GM12878 (cell line): ENCODE data around the gene PAOX.

ENCODE experiments used
- POLR2A ChIP-seq: IDR thresholded peaks from 2 replicates; pipeline ENCODE4 v1.6.1; 2011; ENCODE audit warnings: low read depth, mild to moderate bottlenecking, low read length
- RAD51 ChIP-seq: fragments of 450-650 bp; IDR thresholded peaks from 2 replicates; pipeline ENCODE4 v1.6.1; 2016; ENCODE audit warnings: moderate library complexity, mild to moderate bottlenecking, inconsistent platforms
- SIN3A ChIP-seq: IDR thresholded peaks from 2 replicates; pipeline ENCODE4 v1.6.1; 2012; ENCODE audit warnings: low read depth, low read length, improper control_type of control experiment
- SMC3 ChIP-seq: IDR thresholded peaks from 2 replicates; pipeline ENCODE4 v1.6.1; 2011; ENCODE audit warnings: low read length, improper control_type of control experiment, borderline replicate concordance
- YY1 ChIP-seq: IDR thresholded peaks from 2 replicates; pipeline ENCODE4 v1.6.1; 2011; ENCODE audit warnings: low read depth, mild to moderate bottlenecking, low read length
- TF ChIP-seq, protein P1 (sequence below): fragments of 450-650 bp; formaldehyde crosslinking; IDR thresholded peaks from 2 replicates; pipeline ENCODE4 v1.4.0; 2022; ENCODE audit warnings: mild to moderate bottlenecking, moderate library complexity
- TF ChIP-seq, protein P2 (sequence below), 3 experiments: IDR thresholded peaks in 2 of 3; conservative IDR thresholded peaks in 1 of 3; 2 replicates each; pipeline ENCODE4 v1.5.1; 2011; ENCODE audit warnings: low read depth in 3 of 3, low read length in 3 of 3, mild to moderate bottlenecking in 3 of 3, control low read depth in 2 of 3, moderate library complexity in 2 of 3, inconsistent platforms in 1 of 3, mixed read lengths in 1 of 3; ENCODE audit not compliant: control insufficient read depth in 2 of 3, insufficient read depth in 1 of 3; ENCODE audit errors: extremely low read depth in 1 of 3
- TF ChIP-seq, protein P3 (sequence below): IDR thresholded peaks from 2 replicates; pipeline ENCODE4 v1.6.1; 2011; ENCODE audit warnings: borderline replicate concordance, low read depth, mild to moderate bottlenecking, moderate library complexity, mixed read lengths, low read length; ENCODE audit not compliant: insufficient read depth; ENCODE audit errors: extremely low read length
- TF ChIP-seq, protein P4 (sequence below): fragments of 450-650 bp; IDR thresholded peaks from 2 replicates; pipeline ENCODE4 v1.6.1; 2017; ENCODE audit warnings: mild to moderate bottlenecking

DNA sequence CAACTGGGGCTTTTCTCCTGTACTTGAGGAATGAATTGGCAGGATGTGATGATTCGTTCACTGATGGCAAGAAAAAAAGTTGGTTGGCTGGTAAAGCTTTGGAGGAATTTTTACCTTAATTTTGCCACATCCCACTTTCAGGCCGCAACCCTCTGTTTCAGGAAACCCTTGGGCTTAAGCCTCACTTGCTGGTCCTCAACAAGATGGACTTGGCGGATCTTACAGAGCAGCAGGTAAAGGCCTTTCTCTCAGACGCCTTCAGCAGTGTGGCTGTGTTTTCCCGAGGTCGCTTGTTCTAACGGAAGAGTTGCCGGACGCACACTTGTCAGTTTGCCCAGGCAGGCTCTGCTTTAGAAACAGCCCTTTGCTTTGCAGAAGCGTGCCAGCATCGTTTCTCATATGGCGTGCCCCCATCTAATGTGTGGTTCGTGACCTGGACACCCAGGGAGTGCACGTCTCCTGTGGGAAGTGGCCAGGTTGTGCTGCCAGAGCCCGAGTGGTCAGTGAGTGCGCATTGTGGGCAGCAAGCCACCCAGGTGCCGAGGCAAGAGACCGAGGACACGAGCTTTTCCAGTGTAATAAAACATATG is 17.1 kb downstream of the PAOX start:
- no peak for TF ChIP-seq RAD51
- TF ChIP-seq POLR2A = no peak
- TF ChIP-seq, protein P1, sequence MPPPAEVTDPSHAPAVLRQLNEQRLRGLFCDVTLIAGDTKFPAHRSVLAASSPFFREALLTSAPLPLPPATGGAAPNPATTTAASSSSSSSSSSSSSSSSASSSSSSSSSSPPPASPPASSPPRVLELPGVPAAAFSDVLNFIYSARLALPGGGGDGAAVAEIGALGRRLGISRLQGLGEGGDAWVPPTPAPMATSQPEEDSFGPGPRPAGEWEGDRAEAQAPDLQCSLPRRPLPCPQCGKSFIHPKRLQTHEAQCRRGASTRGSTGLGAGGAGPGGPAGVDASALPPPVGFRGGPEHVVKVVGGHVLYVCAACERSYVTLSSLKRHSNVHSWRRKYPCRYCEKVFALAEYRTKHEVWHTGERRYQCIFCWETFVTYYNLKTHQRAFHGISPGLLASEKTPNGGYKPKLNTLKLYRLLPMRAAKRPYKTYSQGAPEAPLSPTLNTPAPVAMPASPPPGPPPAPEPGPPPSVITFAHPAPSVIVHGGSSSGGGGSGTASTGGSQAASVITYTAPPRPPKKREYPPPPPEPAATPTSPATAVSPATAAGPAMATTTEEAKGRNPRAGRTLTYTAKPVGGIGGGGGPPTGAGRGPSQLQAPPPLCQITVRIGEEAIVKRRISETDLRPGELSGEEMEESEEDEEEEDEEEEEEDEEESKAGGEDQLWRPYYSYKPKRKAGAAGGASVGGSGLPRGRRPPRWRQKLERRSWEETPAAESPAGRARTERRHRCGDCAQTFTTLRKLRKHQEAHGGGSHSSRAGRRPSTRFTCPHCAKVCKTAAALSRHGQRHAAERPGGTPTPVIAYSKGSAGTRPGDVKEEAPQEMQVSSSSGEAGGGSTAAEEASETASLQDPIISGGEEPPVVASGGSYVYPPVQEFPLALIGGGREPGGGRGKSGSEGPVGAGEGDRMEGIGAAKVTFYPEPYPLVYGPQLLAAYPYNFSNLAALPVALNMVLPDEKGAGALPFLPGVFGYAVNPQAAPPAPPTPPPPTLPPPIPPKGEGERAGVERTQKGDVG (CRISPR knock-in tag) = no peak
- TF ChIP-seq, protein P2, sequence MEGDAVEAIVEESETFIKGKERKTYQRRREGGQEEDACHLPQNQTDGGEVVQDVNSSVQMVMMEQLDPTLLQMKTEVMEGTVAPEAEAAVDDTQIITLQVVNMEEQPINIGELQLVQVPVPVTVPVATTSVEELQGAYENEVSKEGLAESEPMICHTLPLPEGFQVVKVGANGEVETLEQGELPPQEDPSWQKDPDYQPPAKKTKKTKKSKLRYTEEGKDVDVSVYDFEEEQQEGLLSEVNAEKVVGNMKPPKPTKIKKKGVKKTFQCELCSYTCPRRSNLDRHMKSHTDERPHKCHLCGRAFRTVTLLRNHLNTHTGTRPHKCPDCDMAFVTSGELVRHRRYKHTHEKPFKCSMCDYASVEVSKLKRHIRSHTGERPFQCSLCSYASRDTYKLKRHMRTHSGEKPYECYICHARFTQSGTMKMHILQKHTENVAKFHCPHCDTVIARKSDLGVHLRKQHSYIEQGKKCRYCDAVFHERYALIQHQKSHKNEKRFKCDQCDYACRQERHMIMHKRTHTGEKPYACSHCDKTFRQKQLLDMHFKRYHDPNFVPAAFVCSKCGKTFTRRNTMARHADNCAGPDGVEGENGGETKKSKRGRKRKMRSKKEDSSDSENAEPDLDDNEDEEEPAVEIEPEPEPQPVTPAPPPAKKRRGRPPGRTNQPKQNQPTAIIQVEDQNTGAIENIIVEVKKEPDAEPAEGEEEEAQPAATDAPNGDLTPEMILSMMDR (IDR thresholded peaks at IDR 0.05 in 2 of 3, conservative IDR thresholded peaks at IDR 0.05 in 1 of 3; ENCODE audit: control insufficient read depth in 2 of 3, extremely low read depth in 1 of 3, insufficient read depth in 1 of 3, low read depth in 3 of 3, low read length in 3 of 3) = no peak
- no peak for TF ChIP-seq SMC3
- TF ChIP-seq, protein P3, sequence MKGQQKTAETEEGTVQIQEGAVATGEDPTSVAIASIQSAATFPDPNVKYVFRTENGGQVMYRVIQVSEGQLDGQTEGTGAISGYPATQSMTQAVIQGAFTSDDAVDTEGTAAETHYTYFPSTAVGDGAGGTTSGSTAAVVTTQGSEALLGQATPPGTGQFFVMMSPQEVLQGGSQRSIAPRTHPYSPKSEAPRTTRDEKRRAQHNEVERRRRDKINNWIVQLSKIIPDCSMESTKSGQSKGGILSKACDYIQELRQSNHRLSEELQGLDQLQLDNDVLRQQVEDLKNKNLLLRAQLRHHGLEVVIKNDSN = no peak
- no peak for TF ChIP-seq SIN3A
- TF ChIP-seq, protein P4, sequence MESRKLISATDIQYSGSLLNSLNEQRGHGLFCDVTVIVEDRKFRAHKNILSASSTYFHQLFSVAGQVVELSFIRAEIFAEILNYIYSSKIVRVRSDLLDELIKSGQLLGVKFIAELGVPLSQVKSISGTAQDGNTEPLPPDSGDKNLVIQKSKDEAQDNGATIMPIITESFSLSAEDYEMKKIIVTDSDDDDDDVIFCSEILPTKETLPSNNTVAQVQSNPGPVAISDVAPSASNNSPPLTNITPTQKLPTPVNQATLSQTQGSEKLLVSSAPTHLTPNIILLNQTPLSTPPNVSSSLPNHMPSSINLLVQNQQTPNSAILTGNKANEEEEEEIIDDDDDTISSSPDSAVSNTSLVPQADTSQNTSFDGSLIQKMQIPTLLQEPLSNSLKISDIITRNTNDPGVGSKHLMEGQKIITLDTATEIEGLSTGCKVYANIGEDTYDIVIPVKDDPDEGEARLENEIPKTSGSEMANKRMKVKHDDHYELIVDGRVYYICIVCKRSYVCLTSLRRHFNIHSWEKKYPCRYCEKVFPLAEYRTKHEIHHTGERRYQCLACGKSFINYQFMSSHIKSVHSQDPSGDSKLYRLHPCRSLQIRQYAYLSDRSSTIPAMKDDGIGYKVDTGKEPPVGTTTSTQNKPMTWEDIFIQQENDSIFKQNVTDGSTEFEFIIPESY = no peak
- no peak for TF ChIP-seq YY1
